Stimulated activated CD8-positive, alpha-beta memory T cell treated with anti-CD3 and anti-CD28 coated beads, Interleukin-2, amount 100 ng/mL, for 1 hour (primary cell): ENCODE results near the gene C3orf33.

Experiments used
- DNase-seq, 2 donors: peaks; one replicate each; pipeline ENCODE4 v3.0.0-alpha.2; 2020; ENCODE audit warnings: low read depth in 2 of 2

The C3orf33 gene

DNA sequence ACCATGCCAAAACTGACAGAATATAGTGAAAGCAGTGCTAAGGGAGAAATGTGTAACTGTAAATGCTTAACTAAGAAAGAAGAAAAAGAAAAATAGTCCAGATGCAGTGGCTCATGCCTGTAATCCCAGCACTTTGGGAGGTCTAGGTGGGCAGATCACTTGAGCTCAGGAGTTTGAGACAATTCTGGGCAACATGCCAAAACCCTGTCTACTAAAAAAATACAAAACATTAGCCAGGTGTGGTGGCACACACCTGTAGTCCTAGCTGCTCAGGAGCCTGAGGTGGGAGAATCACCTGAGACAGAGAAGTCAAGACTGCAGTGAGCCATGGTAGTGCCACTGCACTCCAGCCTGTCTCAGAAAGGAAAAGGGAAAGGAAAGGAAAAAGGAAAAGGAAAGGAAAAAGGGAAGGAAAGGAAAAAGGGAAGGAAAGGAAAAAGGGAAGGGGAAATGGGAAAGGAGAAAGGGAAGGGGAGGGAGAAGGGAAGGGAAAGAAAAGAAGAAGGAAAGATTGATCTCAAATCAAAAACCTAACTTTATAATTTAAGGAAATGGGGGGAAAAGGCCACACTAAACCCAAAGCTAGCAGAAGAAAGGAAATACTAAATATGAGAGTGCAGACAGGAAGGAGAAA is 20.3 kb downstream of the C3orf33 start:
- DNase-seq, result no peak

DNA sequence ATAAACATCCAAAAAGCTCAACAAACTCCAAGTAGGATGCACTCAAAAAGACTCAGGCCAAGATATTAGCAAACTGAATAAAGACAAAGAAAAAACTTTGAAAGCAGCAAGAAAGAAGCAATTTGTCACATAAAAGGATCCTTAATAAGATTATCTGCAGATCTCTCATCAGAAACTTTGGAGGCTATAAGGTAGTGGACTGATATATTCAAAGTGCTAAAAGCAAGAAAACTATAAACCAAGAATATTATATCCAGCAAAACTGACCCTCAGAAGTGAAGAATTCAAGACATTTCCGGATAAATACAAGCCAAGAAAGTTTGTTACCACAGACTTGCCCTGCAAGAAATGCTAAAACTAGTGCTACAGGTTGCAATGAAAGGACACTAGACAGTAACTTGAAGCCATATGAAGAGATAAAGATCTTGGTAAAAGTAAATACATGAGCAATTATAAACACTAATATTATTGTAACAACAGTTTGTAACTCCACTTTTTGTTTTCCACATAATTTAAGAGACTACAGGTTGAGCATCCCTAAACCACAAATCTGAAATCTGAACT is 23.6 kb downstream of the C3orf33 start:
- no peak for DNase-seq

- DNase-seq, result no peak
These were observed 25.8 kb downstream of the C3orf33 start for GRCh38 chr3:155780291-155780690.

- DNase-seq, result no peak
These were observed 27.6 kb downstream of the C3orf33 start for GRCh38 chr3:155778462-155778861.

DNA sequence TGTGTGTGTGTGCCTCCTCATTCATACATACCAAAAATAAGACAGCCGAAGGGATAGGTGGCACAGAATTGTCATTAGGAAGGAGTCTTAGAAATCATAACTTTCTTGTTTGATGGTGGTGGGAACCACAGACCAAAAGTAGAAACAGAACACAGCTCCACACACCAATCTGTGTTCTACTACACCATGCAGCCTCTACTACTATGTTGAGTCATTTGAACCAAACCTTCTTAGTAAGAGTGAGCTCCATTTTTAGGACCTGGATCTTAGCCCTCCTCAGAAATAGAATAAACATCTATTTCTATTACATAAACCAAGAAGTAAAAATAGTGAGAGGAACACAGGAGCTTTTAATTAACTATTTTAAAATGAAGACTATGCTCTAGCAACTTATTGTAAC is 33.3 kb downstream of the C3orf33 start:
- DNase-seq, result no peak

GRCh38 chr3:155771126-155771525 is 35.0 kb downstream of the C3orf33 start:
- no peak for DNase-seq

DNA sequence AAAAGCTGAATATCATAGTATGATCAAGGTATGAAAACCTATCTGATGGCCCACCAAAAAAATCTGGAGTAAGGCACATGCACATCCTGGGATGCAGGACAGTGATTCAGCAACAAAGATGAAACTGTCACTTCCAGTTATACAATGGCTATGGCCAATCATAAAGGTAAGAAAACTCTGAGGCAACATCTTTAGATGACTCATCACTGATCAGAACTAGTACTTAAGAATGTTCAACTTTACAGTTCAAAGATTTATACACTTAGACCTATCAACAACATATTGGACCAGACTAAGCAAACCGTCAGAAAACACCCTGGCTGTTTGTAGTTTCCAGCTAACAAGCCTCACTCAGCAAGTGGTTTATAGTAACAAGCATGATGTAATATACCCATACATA is 39.9 kb downstream of the C3orf33 start:
- no peak for DNase-seq

GRCh38 chr3:155763870-155764463 is 42.1 kb downstream of the C3orf33 start:
- no peak for DNase-seq

DNA sequence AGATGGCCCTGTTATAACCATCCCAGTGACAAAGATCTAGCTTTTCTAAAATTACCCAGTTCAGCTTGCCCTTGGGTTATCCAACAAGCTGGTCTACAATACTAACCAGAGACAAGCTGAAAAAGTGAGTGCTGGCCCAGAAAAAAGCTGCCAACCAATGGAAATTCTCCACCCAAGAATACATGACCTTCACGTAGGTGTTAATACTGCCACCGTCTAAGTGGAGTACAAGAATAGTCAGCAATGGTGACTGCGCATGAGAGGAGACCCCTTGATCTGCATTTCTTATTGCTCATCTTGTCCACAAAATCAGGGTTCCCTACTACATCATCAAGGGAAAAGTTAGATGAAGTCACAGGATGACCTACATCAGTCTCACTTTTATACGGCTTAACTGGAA is 45.4 kb downstream of the C3orf33 start:
- no peak for DNase-seq

GRCh38 chr3:155757577-155757976 is 48.5 kb downstream of the C3orf33 start:
- no peak for DNase-seq

DNA sequence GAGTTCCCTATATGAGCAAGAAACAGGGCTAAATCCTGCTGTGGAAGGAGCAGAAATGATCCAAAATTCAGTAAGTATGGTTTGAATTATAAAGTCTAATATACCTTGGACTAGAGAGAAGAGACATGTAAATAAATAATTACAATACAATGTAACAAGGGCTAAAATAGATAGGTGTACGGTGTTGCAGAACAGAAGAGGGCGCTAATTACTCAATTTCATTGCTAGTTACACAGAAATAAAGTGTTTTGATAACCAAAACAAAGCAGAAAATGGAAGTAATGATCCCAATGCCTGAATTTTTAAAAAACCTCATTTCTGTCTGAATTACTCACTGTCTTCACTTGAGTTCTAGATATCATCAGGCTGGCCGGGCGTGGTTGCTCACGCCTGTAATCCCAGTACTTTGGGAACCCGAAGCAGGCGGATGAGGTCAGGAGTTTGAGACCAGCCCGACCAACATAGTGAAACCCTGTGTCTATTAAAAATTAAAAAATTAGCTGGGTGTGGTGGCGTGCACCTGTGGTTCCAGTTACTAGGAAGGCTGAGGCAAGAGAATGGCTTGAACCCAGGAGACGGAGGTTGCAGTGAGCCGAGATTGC is 52.9 kb downstream of the C3orf33 start:
- DNase-seq, result no peak

DNA sequence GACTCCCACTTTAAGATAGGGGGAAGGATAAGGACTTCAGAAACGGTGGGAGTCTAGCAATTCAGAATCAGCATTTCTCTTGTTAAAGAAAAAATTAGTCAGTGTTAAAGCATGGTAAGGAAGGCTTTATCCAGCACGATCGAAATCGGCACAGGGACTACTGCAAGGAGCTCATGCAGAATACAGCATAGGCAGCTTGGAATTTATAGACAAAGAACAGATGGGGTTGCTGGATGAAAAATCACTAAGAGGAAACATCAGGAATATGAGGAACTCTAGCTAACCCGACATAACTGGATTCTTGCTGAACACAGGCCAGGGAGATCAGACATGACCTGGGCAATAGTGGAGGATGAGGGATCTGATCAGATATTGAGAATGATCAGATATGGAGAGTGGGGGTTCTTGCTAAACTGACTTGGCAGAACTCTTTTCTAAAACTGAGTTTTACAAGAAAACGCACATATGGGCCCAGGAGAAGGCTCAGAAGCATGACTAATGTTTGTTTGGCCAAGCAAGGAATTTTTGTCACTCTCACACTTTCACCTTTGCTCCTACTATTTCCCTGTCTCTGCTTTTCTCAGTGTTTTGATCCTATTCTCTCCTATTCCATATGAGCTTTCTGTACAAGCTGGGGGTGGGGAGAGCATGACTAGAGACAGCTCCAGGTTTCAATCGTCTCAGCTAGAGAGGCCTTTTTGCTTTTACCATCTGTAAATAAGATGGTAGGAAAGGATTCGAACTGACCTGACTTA is 57.3 kb downstream of the C3orf33 start:
- no peak for DNase-seq

DNA sequence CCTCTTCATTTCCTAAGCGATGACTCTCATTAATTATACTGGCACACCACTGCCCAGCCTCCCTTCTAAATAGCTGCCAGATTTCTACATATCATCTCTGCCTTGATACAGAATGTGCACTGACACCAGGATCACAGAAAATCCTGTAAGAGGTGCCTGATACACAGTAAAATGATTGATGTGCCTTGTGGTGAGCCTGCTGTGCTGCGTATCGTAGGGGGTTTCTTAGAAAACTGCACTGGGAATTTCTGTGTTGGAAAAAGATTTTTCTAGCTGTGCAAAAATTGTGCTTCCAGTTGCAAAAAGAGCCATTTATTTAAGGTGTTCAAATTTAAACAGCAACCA is 58.2 kb downstream of the C3orf33 start:
- no peak for DNase-seq

DNA sequence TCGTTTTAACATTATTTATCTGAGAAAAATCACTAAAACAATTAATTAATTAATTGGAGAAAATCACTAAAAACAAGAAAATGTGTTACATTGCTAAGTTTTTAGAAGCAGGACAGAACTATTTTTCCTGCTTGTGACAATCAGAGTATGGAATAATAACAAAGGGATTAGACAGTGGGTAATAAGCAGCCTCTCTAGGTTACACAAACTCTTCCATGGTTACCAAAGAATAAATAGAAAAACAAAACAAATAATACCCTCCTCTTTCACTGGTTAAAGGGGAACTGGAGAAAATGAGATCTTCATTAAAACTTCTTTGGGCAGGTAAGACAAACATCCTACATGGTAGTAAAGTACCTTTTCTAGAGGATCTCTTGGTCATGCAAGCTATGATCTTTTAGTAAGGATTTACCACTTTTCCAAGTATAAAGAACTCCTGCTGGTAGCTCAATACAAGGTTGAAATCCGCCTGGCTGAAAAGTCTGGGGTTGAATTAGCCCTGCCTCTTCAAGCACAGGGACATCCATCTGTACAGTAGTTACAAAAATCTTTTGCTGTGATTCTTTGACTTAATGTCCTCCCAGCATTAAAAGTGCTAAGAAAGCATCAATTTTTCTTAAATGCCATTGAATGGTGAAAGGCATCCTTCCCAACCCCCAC is 58.7 kb downstream of the C3orf33 start:
- no peak for DNase-seq

DNA sequence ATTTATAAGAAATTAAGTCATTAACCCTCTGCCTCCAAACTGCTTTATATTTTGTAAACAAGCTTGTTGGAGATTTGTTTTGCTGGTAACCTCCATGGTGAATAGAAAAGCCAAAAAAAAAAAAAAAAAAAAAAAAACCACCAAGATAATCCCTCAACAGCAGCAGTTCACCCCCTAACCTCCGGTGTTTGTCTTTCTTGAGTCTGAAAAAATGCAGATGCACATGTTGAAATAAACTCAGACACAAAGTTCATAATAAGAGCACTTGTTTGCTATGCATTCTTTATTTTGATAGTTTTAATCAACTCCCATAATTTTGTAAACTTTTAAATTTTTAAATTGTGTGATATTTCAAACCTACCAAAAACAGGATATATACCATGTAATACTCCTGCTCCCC is 59.4 kb downstream of the C3orf33 start:
- DNase-seq, result no peak

- no peak for DNase-seq
These were observed 60.1 kb downstream of the C3orf33 start for GRCh38 chr3:155745795-155746550.

DNA sequence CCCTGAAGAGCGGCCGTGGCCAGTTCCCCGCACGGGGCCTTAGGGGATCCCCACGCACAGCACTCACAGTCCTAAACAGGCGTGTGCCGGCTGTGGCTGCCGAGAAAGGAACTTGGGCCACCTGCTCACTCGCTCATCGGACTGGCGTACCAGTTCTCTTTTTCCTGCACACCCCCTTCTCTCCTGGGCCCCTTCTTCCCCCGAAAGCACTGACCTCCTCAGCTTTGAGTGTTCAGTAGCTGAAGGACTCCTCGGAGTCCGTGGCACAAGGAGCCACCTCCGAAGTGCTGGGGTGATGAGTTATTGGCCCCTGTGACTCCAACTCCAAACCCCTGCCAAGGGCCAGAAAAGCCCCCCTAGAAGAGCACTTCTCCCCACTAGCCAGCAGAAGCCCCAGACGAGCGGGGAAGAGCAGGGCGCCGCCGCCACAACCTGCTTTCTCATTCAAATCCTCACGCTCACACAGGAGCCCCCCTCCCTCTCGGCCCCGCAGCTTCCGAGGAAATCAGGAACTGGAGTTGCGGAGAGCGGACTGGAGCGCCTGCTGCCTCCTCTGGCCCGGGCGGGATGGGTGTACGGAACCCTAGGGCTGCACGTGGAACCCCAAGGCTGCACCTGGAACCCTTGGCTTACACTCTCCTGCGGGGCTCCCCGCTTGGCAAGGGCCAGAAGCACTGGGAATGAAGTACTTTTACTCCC is 61.3 kb downstream of the C3orf33 start, which contains the start of gene PLCH1:
PLCH1 (minus strand) TSS at position 446 of the 699 bp plus-strand sequence. CDS start 40,847 bp downstream, outside the sequence.
- no peak for DNase-seq

DNA sequence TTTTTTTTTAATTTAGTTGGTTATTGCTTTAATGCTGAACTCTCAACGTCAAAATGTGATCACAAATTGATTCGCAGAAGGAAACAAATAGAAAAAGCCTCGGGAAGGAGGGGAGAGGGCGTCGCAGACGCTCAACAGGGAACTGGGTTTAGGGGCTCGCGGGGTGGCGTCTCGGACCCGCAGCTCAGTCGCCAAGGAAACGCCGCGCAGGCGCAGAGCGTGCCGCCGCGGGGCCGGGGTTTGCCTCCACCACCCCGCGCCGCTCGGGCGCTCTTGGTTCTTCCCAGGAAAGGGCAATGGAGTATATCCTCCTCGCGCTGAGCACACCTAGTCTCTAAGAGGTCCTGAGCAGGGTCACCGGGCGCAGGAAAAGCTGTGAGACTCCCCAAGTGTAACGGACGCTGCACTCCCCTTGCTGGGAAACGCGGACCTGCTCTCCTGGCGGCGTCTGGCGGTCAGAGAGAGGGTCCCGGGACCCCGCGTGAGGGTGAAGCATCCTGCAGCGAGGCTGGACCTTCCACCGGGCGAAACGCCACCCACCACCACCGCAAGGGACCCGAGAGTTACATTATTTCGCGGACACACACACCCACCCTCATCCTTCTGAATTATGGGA is 62.0 kb downstream of the C3orf33 start:
- no peak for DNase-seq

DNA sequence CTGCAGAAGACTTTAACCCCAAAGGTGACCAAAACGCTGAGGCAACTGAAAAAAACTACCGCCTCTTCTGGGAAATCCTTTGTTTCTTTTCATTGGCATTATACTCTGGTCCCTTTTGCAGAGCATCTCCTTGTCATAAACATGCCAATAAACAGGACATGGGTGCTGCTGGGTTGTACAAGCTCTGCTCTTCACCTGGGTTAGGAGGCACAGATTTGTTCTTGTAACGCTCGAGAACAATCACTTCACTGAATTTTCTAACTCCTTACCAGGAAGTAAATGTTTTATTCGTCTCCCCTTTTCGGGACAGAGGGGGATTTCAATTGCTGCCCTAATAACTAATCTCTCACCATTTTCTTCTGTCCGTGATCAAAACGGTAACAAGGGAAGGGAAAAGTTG is 62.5 kb downstream of the C3orf33 start:
- DNase-seq, result no peak

DNA sequence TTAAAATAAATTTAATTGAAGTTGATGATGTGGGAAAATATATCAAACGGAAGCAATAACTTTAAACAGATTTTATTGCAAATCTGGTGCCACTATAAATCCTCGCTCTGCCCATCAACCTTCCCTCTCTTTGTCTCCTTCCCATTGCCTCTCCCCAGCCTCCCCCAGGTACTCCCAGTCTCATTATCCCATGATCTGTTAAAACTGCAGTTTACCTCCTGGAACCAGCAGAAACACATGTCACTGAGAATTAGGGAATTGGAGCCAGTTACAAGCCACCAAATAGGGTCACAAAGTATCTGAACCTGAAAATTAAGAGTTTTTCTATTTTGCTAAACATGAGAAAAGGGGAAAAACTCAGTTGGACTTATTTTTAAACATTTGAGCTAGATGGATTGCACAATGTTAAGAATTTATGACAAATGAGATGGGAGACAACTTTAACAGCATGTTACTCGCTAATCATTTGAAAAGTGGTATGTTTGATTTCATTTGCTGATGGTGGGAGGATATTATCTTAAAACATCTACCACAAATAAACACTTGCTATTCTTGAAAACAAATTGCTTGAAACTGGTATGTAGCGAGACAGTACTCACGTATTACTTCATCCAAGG is 63.6 kb downstream of the C3orf33 start:
- no peak for DNase-seq
